GM18526 (cell line): ENCODE results near the gene MYZAP.

Experiments
- POLR2A ChIP-seq: IDR thresholded peaks from 3 replicates; pipeline ENCODE4 v1.6.1; 2011; ENCODE audit not compliant: insufficient read length; ENCODE audit errors: extremely low read depth

The MYZAP gene

GRCh38 chr15:57706405-57707209, 114.9 kb downstream of the MYZAP start, which contains the start of gene POLR2M:
Gene POLR2M, plus strand, starts transcription at chr15:57706714. Its CDS starts 129 bp downstream, at chr15:57706843.
- TF ChIP-seq POLR2A, result peak; percentile 75

DNA sequence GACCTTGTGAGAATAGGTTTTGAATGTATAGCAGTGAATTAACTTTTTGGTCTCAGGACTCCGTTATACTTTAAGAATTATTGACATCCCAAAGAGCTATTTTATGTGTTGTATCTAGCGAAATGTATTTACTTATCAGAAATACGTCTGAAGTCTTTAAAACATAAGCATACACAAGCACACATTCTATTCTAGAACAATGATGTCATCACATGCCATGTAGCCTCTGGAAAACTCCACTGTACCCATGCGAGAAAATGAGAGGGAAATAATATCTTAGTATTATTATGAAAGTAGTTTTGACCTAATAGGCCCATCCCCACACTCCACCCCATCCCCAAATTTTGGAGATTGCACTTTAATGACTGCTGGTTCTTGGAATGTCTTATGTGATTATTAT, 116.3 kb downstream of the MYZAP start:
- TF ChIP-seq POLR2A, result no peak

DNA sequence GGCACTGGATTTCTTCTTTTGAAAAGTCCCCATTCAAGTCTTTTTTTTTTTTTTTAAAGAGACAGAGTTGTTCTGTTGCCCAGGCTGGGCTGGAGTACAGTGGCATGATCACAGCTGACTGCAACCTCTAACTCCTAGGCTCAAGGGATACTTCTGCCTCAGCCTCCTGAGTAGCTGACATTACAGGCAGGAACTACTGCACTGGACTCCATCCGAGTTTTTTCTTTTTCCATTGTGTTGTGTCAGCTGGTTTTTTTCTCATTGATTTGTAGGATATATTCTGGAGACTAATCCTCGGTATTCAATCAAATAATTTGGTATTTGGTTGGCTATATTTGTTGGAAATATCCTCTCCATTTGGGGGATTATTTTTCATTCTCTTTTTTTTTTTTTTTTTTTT, 126.6 kb downstream of the MYZAP start:
- no peak for TF ChIP-seq POLR2A

GRCh38 chr15:57720867-57721266, 129.2 kb downstream of the MYZAP start:
- no peak for TF ChIP-seq POLR2A

DNA sequence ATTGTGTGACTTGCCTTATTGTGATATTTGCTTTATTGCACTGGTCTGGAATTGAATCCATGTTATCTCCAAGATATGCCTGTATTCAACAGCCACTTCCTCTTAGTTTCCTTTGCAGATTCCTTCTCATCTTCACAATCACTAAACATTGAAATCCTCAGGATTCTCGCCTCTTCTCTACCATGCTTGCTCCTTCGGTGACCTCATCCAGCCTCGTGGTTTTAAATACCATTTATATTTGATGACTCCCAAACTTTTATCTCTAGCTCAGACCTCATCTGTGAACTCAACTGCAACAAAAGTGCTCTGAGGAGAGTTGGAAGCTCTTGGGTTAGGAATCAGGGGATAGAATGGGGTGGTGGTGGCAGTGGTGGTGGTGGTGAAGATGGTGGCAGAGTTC, 134.7 kb downstream of the MYZAP start:
- TF ChIP-seq POLR2A, result no peak

DNA sequence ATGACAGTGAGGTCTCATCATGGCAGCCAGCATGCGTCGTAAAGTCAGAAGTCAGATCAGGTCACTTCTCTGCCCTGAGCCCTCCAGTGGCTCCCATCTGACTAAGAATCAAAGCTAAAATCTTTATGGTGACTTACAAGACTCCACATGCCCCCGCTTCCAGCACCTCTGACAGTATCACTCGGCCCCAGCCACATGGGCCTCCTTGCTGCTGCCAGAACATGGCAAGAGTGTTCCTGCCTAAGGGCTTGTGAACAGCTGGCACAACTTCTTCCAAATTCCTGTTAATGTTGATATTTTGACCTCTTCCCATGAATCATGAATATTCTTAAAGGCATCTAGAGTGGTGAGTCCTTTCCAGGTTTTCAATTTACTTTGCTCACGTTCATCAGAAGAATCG, 135.3 kb downstream of the MYZAP start:
- no peak for TF ChIP-seq POLR2A

DNA sequence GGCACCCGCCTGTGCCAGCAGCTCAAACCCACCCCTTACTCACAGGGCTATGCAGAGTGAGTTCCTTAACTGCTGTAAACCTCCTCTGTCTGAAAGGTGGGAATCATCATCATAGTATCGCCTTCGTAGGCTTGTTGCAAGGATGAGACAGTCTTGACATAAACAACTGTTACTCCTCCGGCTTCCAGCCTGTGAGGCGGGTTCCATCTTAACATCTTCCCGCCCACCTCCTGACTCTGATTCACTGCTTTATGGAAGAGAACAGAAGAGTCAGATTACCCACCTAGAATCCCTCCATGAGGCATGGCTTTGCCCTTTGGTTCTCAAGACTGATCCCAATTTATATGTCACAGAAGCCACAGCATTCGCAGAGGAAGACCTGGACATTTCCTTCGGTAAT, 136.7 kb downstream of the MYZAP start:
- no peak for TF ChIP-seq POLR2A

GRCh38 chr15:57730876-57731275, 139.2 kb downstream of the MYZAP start:
- TF ChIP-seq POLR2A, result no peak

- TF ChIP-seq POLR2A, result no peak
These were observed 139.9 kb downstream of the MYZAP start for GRCh38 chr15:57731530-57732103.

- TF ChIP-seq POLR2A, result no peak
These were observed 141.0 kb downstream of the MYZAP start for GRCh38 chr15:57732526-57733331.

GRCh38 chr15:57734860-57735259, 143.2 kb downstream of the MYZAP start:
- TF ChIP-seq POLR2A, result no peak
